H9 (cell line): ENCODE data around the gene STYXL1. TPM values are rescaled to one million over a fixed set of nuclear protein-coding genes. Genes with fewer than 3 reads are reported as not detected.

ENCODE experiments used
- DNase-seq: peaks from one replicate; pipeline ENCODE4 v3.0.0-alpha.2; 2017
- H2AFZ ChIP-seq: one replicate; pipeline ENCODE4 v1.6.1; 2013; ENCODE audit warnings: mild to moderate bottlenecking, low read length, control low read depth, moderate library complexity
- H2AK5ac ChIP-seq: 2 replicates; pipeline ENCODE4 v1.6.1; 2013; ENCODE audit warnings: low read length, control low read depth, mixed read lengths; ENCODE audit not compliant: insufficient read length
- H2BK120ac ChIP-seq: one replicate; pipeline ENCODE4 v1.6.1; 2013; ENCODE audit warnings: low read depth, mild to moderate bottlenecking, low read length, control low read depth, inconsistent platforms; ENCODE audit not compliant: poor library complexity, severe bottlenecking
- H2BK12ac ChIP-seq: 2 replicates; pipeline ENCODE4 v1.6.1; 2013; ENCODE audit warnings: low read length, control low read depth, mixed read lengths, low read depth; ENCODE audit not compliant: insufficient read length
- H2BK15ac ChIP-seq: 2 replicates; pipeline ENCODE4 v1.6.1; 2013; ENCODE audit warnings: low read depth, low read length, control low read depth
- H2BK20ac ChIP-seq: one replicate; pipeline ENCODE4 v1.6.1; 2013; ENCODE audit warnings: low read depth, mild to moderate bottlenecking, low read length, control low read depth, inconsistent platforms; ENCODE audit not compliant: poor library complexity, severe bottlenecking
- H2BK5ac ChIP-seq: 2 replicates; pipeline ENCODE4 v1.6.1; 2013; ENCODE audit warnings: low read length, control low read depth, mixed read lengths; ENCODE audit not compliant: insufficient read length
- H3K14ac ChIP-seq: 2 replicates; pipeline ENCODE4 v1.6.1; 2013; ENCODE audit warnings: low read length, control low read depth; ENCODE audit not compliant: insufficient read depth
- H3K18ac ChIP-seq: 2 replicates; pipeline ENCODE4 v1.6.1; 2013; ENCODE audit warnings: low read depth, mild to moderate bottlenecking, mixed read lengths, low read length, control low read depth; ENCODE audit not compliant: insufficient read length
- H3K23ac ChIP-seq: 2 replicates; pipeline ENCODE4 v1.6.1; 2013; ENCODE audit warnings: low read length, control low read depth, mixed read lengths, low read depth; ENCODE audit not compliant: insufficient read length
- H3K23me2 ChIP-seq: 2 replicates; pipeline ENCODE4 v1.6.1; 2013; ENCODE audit warnings: low read depth, mild to moderate bottlenecking, mixed read lengths, low read length, control low read depth; ENCODE audit not compliant: insufficient read length, poor library complexity, severe bottlenecking
- H3K27ac ChIP-seq: 2 replicates; pipeline ENCODE4 v1.5.1; 2013; ENCODE audit warnings: low read length, control low read depth, mixed read lengths, low read depth; ENCODE audit not compliant: insufficient read length
- H3K27me3 ChIP-seq: 2 replicates; pipeline ENCODE4 v1.6.1; 2013; ENCODE audit warnings: low read length, control low read depth, inconsistent platforms; ENCODE audit not compliant: insufficient read depth
- H3K4ac ChIP-seq: 2 replicates; pipeline ENCODE4 v1.6.1; 2013; ENCODE audit warnings: low read depth, mild to moderate bottlenecking, control low read depth, inconsistent platforms, low read length, moderate library complexity
- H3K4me1 ChIP-seq: 2 replicates; pipeline ENCODE4 v1.6.1; 2013; ENCODE audit warnings: low read length, control low read depth, inconsistent platforms; ENCODE audit not compliant: insufficient read depth
- H3K4me2 ChIP-seq: 2 replicates; pipeline ENCODE4 v1.6.1; 2013; ENCODE audit warnings: low read length, control low read depth, mixed read lengths; ENCODE audit not compliant: insufficient read length, insufficient read depth
- H3K56ac ChIP-seq: 2 replicates; pipeline ENCODE4 v1.6.1; 2013; ENCODE audit warnings: low read depth, mild to moderate bottlenecking, mixed read lengths, low read length, control low read depth; ENCODE audit not compliant: insufficient read length
- H3K79me1 ChIP-seq: 2 replicates; pipeline ENCODE4 v1.6.1; 2013; ENCODE audit warnings: low read depth, mild to moderate bottlenecking, moderate library complexity, low read length, control low read depth, inconsistent platforms; ENCODE audit not compliant: insufficient read depth, poor library complexity, severe bottlenecking
- H3K79me2 ChIP-seq: 2 replicates; pipeline ENCODE4 v1.6.1; 2013; ENCODE audit warnings: low read length, control low read depth, inconsistent platforms; ENCODE audit not compliant: insufficient read depth
- H3K9ac ChIP-seq: 2 replicates; pipeline ENCODE4 v1.6.1; 2013; ENCODE audit warnings: low read length, control low read depth, mixed read lengths; ENCODE audit not compliant: insufficient read length; ENCODE audit errors: extremely low read depth
- H3K9me3 ChIP-seq: one replicate; pipeline ENCODE4 v1.6.1; 2013; ENCODE audit warnings: low read depth, low read length, inconsistent platforms; ENCODE audit not compliant: control insufficient read depth
- H3T11ph ChIP-seq: one replicate; pipeline ENCODE4 v1.6.1; 2013; ENCODE audit warnings: mild to moderate bottlenecking, low read length, control low read depth, inconsistent platforms
- H4K20me1 ChIP-seq: one replicate; pipeline ENCODE4 v1.6.1; 2013; ENCODE audit not compliant: control insufficient read depth, insufficient read length, insufficient read depth
- H4K5ac ChIP-seq: 2 replicates; pipeline ENCODE4 v1.6.1; 2013; ENCODE audit warnings: low read depth, mild to moderate bottlenecking, mixed read lengths, low read length, control low read depth; ENCODE audit not compliant: insufficient read length
- H4K8ac ChIP-seq: replicated peaks from 2 replicates; pipeline ENCODE4 v1.6.1; 2013; ENCODE audit warnings: low read length, control low read depth, mixed read lengths, low read depth; ENCODE audit not compliant: insufficient read length
- H4K91ac ChIP-seq: 2 replicates; pipeline ENCODE4 v1.6.1; 2013; ENCODE audit warnings: low read depth, mild to moderate bottlenecking, moderate library complexity, mixed read lengths, low read length, control low read depth; ENCODE audit not compliant: insufficient read length
- H3K27ac Mint-ChIP-seq, 3 experiments: 2 replicates in 2 of 3; 3 replicates in 1 of 3; pipeline ENCODE4 v1.8.0; 2020 to 2021; ENCODE audit warnings: mixed read lengths in 3 of 3, mild to moderate bottlenecking in 1 of 3, moderate library complexity in 1 of 3
- H3K27me3 Mint-ChIP-seq: 2 replicates; pipeline ENCODE4 v1.8.0; 2021; ENCODE audit warnings: low read depth, mild to moderate bottlenecking, moderate library complexity, mixed read lengths
- H3K36me3 Mint-ChIP-seq, 3 experiments: 2 replicates in 2 of 3; 3 replicates in 1 of 3; pipeline ENCODE4 v1.8.0; 2020 to 2021; ENCODE audit warnings: low read depth in 3 of 3, mixed read lengths in 3 of 3; ENCODE audit not compliant: insufficient read depth in 1 of 3
- H3K4me1 Mint-ChIP-seq, 2 experiments: 2 replicates each; pipeline ENCODE4 v1.8.0; 2020; ENCODE audit warnings: mixed read lengths in 2 of 2
- H3K4me3 Mint-ChIP-seq, 2 experiments: 2 replicates in 1 of 2; 3 replicates in 1 of 2; pipeline ENCODE4 v1.8.0; 2020 to 2021; ENCODE audit warnings: mild to moderate bottlenecking in 2 of 2, mixed read lengths in 2 of 2, moderate library complexity in 1 of 2
- H3K9me3 Mint-ChIP-seq, 2 experiments: 2 replicates in 1 of 2; 3 replicates in 1 of 2; pipeline ENCODE4 v1.8.0; 2020; ENCODE audit warnings: mild to moderate bottlenecking in 2 of 2, mixed read lengths in 2 of 2, moderate library complexity in 1 of 2
- WGBS: extraction: QIAGEN DNeasy Blood & Tissue Kit; methylation state at CpG from one replicate; pipeline ENCODE4 v1.1.7; 2013; ENCODE audit warnings: missing lambda C conversion rate, low lambda C conversion rate, mixed read lengths; ENCODE audit not compliant: insufficient read length; ENCODE audit errors: extremely low coverage; 5-methylcytosine and 5-hydroxymethylcytosine counted together
- total RNA-seq: library from RNA; stranded (reverse); gene quantifications from 2 replicates; pipeline ENCODE4 v1.2.1, GENCODE V29; 2021
- TF ChIP-seq, protein P1 (sequence below): fragments of 200-600 bp; sonication (generic); conservative IDR thresholded peaks from 3 replicates; pipeline ENCODE4 v1.8.0; 2021; ENCODE audit warnings: antibody characterized with exemption, mild to moderate bottlenecking

STYXL1 gene
- total RNA-seq, 1 experiment from 2014 or later = 38.7 TPM

DNA sequence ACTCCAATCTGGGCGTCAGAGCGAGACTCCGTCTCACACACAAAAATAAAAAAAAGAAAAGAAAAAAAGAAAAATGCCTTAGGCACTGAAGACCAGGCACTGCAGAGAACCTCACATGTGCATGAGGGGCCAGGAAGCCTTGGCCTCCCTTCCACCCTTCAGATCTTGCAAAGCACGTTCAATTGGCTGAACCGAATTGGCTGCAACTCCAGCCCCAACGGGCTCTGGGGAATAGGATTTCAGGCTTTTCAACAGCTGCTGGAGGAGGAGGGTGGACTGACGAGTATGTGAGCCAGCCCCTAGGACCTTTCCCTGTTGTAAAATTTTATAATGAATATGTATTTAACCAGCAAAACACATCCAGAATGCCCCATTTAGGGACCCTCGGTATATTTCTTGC, 70.1 kb downstream of the STYXL1 start:
- no peak overlapping the region for H3K27ac ChIP-seq
- Mint-ChIP-seq H3K4me1 (no peaks in the 10 kb centered on the region), H3K27ac (0 out of 7 replicates have a peak overlapping the region, but pooled peaks of 1 of the 3 experiments have one; percentile 40), H3K36me3 (peaks cover 19 to 39% (median 36%) of the 10 kb centered on the region in 3 experiments), H3K4me3 (no peak overlapping the region), H3K9me3 (no peaks in the 10 kb centered on the region), H3K27me3 (peaks cover 1% of the 10 kb centered on the region; the same call in 1 of the 2 replicates)
- H3K4me1 ChIP-seq = no peaks in the 10 kb centered on the region
- H3K79me1 ChIP-seq = no peaks in the 10 kb centered on the region
- no peaks in the 10 kb centered on the region for H3K79me2 ChIP-seq
- H3K23me2 ChIP-seq = no peaks in the 10 kb centered on the region
- no peak overlapping the region for H3T11ph ChIP-seq
- H3K56ac ChIP-seq = no peak overlapping the region
- H4K20me1 ChIP-seq = no peaks in the 10 kb centered on the region
- TF ChIP-seq, protein P1, sequence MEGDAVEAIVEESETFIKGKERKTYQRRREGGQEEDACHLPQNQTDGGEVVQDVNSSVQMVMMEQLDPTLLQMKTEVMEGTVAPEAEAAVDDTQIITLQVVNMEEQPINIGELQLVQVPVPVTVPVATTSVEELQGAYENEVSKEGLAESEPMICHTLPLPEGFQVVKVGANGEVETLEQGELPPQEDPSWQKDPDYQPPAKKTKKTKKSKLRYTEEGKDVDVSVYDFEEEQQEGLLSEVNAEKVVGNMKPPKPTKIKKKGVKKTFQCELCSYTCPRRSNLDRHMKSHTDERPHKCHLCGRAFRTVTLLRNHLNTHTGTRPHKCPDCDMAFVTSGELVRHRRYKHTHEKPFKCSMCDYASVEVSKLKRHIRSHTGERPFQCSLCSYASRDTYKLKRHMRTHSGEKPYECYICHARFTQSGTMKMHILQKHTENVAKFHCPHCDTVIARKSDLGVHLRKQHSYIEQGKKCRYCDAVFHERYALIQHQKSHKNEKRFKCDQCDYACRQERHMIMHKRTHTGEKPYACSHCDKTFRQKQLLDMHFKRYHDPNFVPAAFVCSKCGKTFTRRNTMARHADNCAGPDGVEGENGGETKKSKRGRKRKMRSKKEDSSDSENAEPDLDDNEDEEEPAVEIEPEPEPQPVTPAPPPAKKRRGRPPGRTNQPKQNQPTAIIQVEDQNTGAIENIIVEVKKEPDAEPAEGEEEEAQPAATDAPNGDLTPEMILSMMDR = no peak
- no CpG with 5 or more reads among the region's 8 CpGs for WGBS
- H2AK5ac ChIP-seq = no peak overlapping the region
- no peak for DNase-seq
- H3K9me3 ChIP-seq = no peaks in the 10 kb centered on the region
- H3K14ac ChIP-seq = no peak overlapping the region
- H4K91ac ChIP-seq = no peak overlapping the region
- no peak overlapping the region for H3K4ac ChIP-seq
- no peak overlapping the region for H4K5ac ChIP-seq
- no peaks in the 10 kb centered on the region for H3K27me3 ChIP-seq
- no peak overlapping the region for H2BK5ac ChIP-seq
- no peak overlapping the region for H3K4me2 ChIP-seq
- H3K23ac ChIP-seq = no peak overlapping the region
- H2BK20ac ChIP-seq = no peak overlapping the region
- no peak overlapping the region for H2BK12ac ChIP-seq
- H4K8ac ChIP-seq = no peak overlapping the region
- H2BK120ac ChIP-seq = no peak overlapping the region
- no peak overlapping the region for H2AFZ ChIP-seq
- no peak overlapping the region for H3K9ac ChIP-seq
- H3K18ac ChIP-seq = no peak overlapping the region
- no peak overlapping the region for H2BK15ac ChIP-seq
